Left forelimb (tissue), 1 donor: ENCODE measurements around the gene NADK.
"Not testable (repeated sequence)": the region's sequence is repeated elsewhere in the genome, so short reads cannot be mapped to it uniquely, and the experiment has no call there.

Experiments
- DNase-seq: peaks from one replicate; pipeline ENCODE4 v3.0.0-alpha.2; 2018; ENCODE audit warnings: low spot score

Gene NADK

GRCh38 chr1:1763657-1764621 lies 14.3 kb downstream of the NADK start:
- no peak for DNase-seq

- no peak for DNase-seq
Observed at GRCh38 chr1:1761504-1762376, 16.5 kb downstream of the NADK start.

- DNase-seq: no peak
Observed at GRCh38 chr1:1760715-1761114, 17.6 kb downstream of the NADK start.

GRCh38 chr1:1760345-1760650 lies 18.0 kb downstream of the NADK start:
- DNase-seq: no peak

- no peak for DNase-seq
Observed at GRCh38 chr1:1759456-1760344, 18.6 kb downstream of the NADK start.

GRCh38 chr1:1758692-1759455 lies 19.4 kb downstream of the NADK start:
- no peak for DNase-seq

- DNase-seq: no peak
Observed at GRCh38 chr1:1758059-1758621, 20.1 kb downstream of the NADK start.

- no peak for DNase-seq
Observed at GRCh38 chr1:1757422-1758058, 20.7 kb downstream of the NADK start.

- no peak for DNase-seq
Observed at GRCh38 chr1:1756661-1757421, 21.4 kb downstream of the NADK start.

- no peak for DNase-seq
Observed at GRCh38 chr1:1755852-1756251, 22.4 kb downstream of the NADK start.

GRCh38 chr1:1755426-1755825 lies 22.8 kb downstream of the NADK start:
- DNase-seq: no peak

GRCh38 chr1:1754051-1754815 lies 24.0 kb downstream of the NADK start:
- no peak for DNase-seq

- DNase-seq: no peak
Observed at GRCh38 chr1:1753607-1754005, 24.7 kb downstream of the NADK start.

- DNase-seq: no peak
Observed at GRCh38 chr1:1752636-1753606, 25.3 kb downstream of the NADK start.

- no peak for DNase-seq
Observed at GRCh38 chr1:1752190-1752589, 26.1 kb downstream of the NADK start.

GRCh38 chr1:1749941-1750340 lies 28.3 kb downstream of the NADK start:
- not testable (repeated sequence) for DNase-seq

GRCh38 chr1:1748686-1749321 lies 29.5 kb downstream of the NADK start:
- no peak for DNase-seq
